Measurements from ENCODE around the gene PRAMEF14.
"Not testable (repeated sequence)": the region's sequence is repeated elsewhere in the genome, so short reads cannot be mapped to it uniquely, and the experiment has no call there.

The PRAMEF14 gene

GRCh38 chr1:13356774-13357173 lies 9.8 kb upstream of the PRAMEF14 start:
- not testable (repeated sequence) for H3K4me3 ChIP-seq (ENCODE audit: low read depth, low read length); H3K36me3 ChIP-seq; H3K27me3 ChIP-seq (ENCODE audit: insufficient read depth, low read depth, severe bottlenecking); H3K9me3 ChIP-seq (ENCODE audit: severe bottlenecking); H3K27ac ChIP-seq
- peak; percentile 42 for DNase-seq
- peak; percentile 43; the same call in 1 of the 2 replicates for TF ChIP-seq CTCF (IDR thresholded peaks at IDR 0.05; ENCODE audit: low read depth, low read length)

GRCh38 chr1:13354475-13354874 lies 7.5 kb upstream of the PRAMEF14 start:
- H3K9me3 ChIP-seq (ENCODE audit: severe bottlenecking); H3K27ac ChIP-seq; H3K36me3 ChIP-seq; DNase-seq; H3K4me3 ChIP-seq (ENCODE audit: low read depth, low read length); H3K27me3 ChIP-seq (ENCODE audit: insufficient read depth, low read depth, severe bottlenecking): not testable (repeated sequence)

- H3K9me3 ChIP-seq (ENCODE audit: severe bottlenecking); DNase-seq; H3K4me3 ChIP-seq (ENCODE audit: low read depth, low read length); H3K36me3 ChIP-seq; H3K27ac ChIP-seq; H3K27me3 ChIP-seq (ENCODE audit: insufficient read depth, low read depth, severe bottlenecking): not testable (repeated sequence)
Measured at GRCh38 chr1:13353476-13353875, 6.5 kb upstream of the PRAMEF14 start.

GRCh38 chr1:13342496-13342895 lies 4.4 kb downstream of the PRAMEF14 start:
- not testable (repeated sequence) for H3K36me3 ChIP-seq; H3K4me3 ChIP-seq (ENCODE audit: low read depth, low read length); H3K27me3 ChIP-seq (ENCODE audit: insufficient read depth, low read depth, severe bottlenecking); H3K9me3 ChIP-seq (ENCODE audit: severe bottlenecking); DNase-seq; H3K27ac ChIP-seq

GRCh38 chr1:13315281-13315680 lies 31.7 kb downstream of the PRAMEF14 start, which contains the start of gene PRAMEF15:
Gene PRAMEF15, plus strand, starts transcription at chr1:13315581. Its CDS starts 2,827 bp downstream, at chr1:13318408.
- DNase-seq; H3K9me3 ChIP-seq (ENCODE audit: severe bottlenecking); H3K4me3 ChIP-seq (ENCODE audit: low read depth, low read length); H3K27ac ChIP-seq; H3K36me3 ChIP-seq; H3K27me3 ChIP-seq (ENCODE audit: insufficient read depth, low read depth, severe bottlenecking): not testable (repeated sequence)

- H3K9me3 ChIP-seq (ENCODE audit: severe bottlenecking); H3K27ac ChIP-seq; H3K27me3 ChIP-seq (ENCODE audit: insufficient read depth, low read depth, severe bottlenecking); DNase-seq; H3K36me3 ChIP-seq; H3K4me3 ChIP-seq (ENCODE audit: low read depth, low read length): not testable (repeated sequence)
Measured at GRCh38 chr1:13303239-13303638, 43.7 kb downstream of the PRAMEF14 start, which contains the start of gene PRAMEF33. Gene PRAMEF33, plus strand, starts transcription at chr1:13303539. Its CDS starts 2,416 bp downstream, at chr1:13305955.

GRCh38 chr1:13302197-13302596 lies 44.7 kb downstream of the PRAMEF14 start:
- DNase-seq; H3K36me3 ChIP-seq; H3K9me3 ChIP-seq (ENCODE audit: severe bottlenecking); H3K27me3 ChIP-seq (ENCODE audit: insufficient read depth, low read depth, severe bottlenecking); H3K4me3 ChIP-seq (ENCODE audit: low read depth, low read length); H3K27ac ChIP-seq: not testable (repeated sequence)

GRCh38 chr1:13298699-13299098 lies 48.2 kb downstream of the PRAMEF14 start:
- not testable (repeated sequence) for H3K27ac ChIP-seq; H3K27me3 ChIP-seq (ENCODE audit: insufficient read depth, low read depth, severe bottlenecking); H3K36me3 ChIP-seq; DNase-seq; H3K9me3 ChIP-seq (ENCODE audit: severe bottlenecking); H3K4me3 ChIP-seq (ENCODE audit: low read depth, low read length)

GRCh38 chr1:13297216-13297931 lies 49.6 kb downstream of the PRAMEF14 start:
- not testable (repeated sequence) for H3K27me3 ChIP-seq (ENCODE audit: insufficient read depth, low read depth, severe bottlenecking); DNase-seq; H3K27ac ChIP-seq; H3K9me3 ChIP-seq (ENCODE audit: severe bottlenecking); H3K36me3 ChIP-seq; H3K4me3 ChIP-seq (ENCODE audit: low read depth, low read length)
